ENCODE data around the gene NDUFS1.
"Not testable (repeated sequence)": the region's sequence is repeated elsewhere in the genome, so short reads cannot be mapped to it uniquely, and the experiment has no call there.

The NDUFS1 gene

GRCh38 chr2:206159346-206160124, at the start of gene NDUFS1, which contains the start of gene EEF1B2:
TSS of gene NDUFS1 (minus strand) at chr2:206159444. CDS start at chr2:206153678, 5,766 bp downstream.
TSS of gene EEF1B2 (plus strand) at chr2:206159895. CDS start at chr2:206159980, 85 bp downstream.
- peak; percentile 84 for DNase-seq

GRCh38 chr2:206208900-206209299, 49.7 kb upstream of the NDUFS1 start:
- no peak for DNase-seq

GRCh38 chr2:206207316-206207715, 48.1 kb upstream of the NDUFS1 start:
- not testable (repeated sequence) for DNase-seq

- no peak for DNase-seq
Observed at GRCh38 chr2:206204710-206205109, 45.5 kb upstream of the NDUFS1 start.

- no peak for DNase-seq
Observed at GRCh38 chr2:206203331-206203730, 44.1 kb upstream of the NDUFS1 start.

- DNase-seq: no peak
Observed at GRCh38 chr2:206202446-206202845, 43.2 kb upstream of the NDUFS1 start.

GRCh38 chr2:206201075-206201848, 42.0 kb upstream of the NDUFS1 start:
- no peak for DNase-seq

GRCh38 chr2:206198677-206199076, 39.4 kb upstream of the NDUFS1 start:
- no peak for DNase-seq

- DNase-seq: no peak
Observed at GRCh38 chr2:206193671-206194357, 34.6 kb upstream of the NDUFS1 start.

- DNase-seq: no peak
Observed at GRCh38 chr2:206192157-206192556, 32.9 kb upstream of the NDUFS1 start.

GRCh38 chr2:206190689-206191088, 31.4 kb upstream of the NDUFS1 start:
- DNase-seq: no peak

- no peak for DNase-seq
Observed at GRCh38 chr2:206190111-206190510, 30.9 kb upstream of the NDUFS1 start.

- no peak for DNase-seq
Observed at GRCh38 chr2:206189691-206190090, 30.4 kb upstream of the NDUFS1 start.

- not testable (repeated sequence) for DNase-seq
Observed at GRCh38 chr2:206181526-206181925, 22.3 kb upstream of the NDUFS1 start.

GRCh38 chr2:206176901-206177300, 17.7 kb upstream of the NDUFS1 start:
- no peak for DNase-seq

GRCh38 chr2:206176121-206176520, 16.9 kb upstream of the NDUFS1 start:
- DNase-seq: no peak

- DNase-seq: no peak
Observed at GRCh38 chr2:206173147-206173546, 13.9 kb upstream of the NDUFS1 start.

GRCh38 chr2:206171624-206172397, 12.6 kb upstream of the NDUFS1 start:
- not testable (repeated sequence) for DNase-seq

GRCh38 chr2:206168230-206168629, 9.0 kb upstream of the NDUFS1 start:
- DNase-seq: not testable (repeated sequence)

- DNase-seq: no peak
Observed at GRCh38 chr2:206164261-206164862, 5.1 kb upstream of the NDUFS1 start.

GRCh38 chr2:206163251-206163880, 4.1 kb upstream of the NDUFS1 start:
- no peak for DNase-seq

- not testable (repeated sequence) for DNase-seq
Observed at GRCh38 chr2:206162401-206162800, 3.2 kb upstream of the NDUFS1 start.
